ENCODE data around the gene FAM135A.

FAM135A gene

DNA sequence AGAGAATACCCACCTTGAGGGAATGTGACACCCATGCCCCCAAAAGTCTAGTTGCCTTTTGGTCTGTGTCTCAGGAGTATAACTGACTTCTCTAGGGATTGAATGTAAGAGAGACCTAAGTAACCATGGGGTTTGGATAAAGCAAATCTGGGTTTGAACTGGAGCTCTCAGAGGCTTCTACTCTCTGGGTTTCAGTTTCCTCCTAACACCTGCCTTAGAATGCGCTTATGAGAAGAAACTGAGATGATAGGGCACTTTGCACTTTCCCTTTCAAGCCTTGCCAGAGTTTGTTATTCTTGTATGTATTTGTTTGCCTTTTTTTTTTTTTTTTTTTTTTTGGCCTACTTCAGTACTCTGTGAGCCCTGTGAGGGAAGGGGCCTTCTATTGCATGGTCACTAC, 172.8 kb downstream of the FAM135A start:
- no peaks in the 10 kb centered on the region for H3K9me2 ChIP-seq (replicated peaks; ENCODE audit: insufficient read depth, low read length)
- no peak overlapping the region for H3K27ac ChIP-seq (ENCODE audit: low read length)
- no peaks in the 10 kb centered on the region for H3K36me3 ChIP-seq (replicated peaks; ENCODE audit: insufficient read depth, low read length)
- no peak overlapping the region for H3K4me3 ChIP-seq (ENCODE audit: low read length)
- peak overlapping the region; percentile 29; the same call in 1 of the 2 replicates for H3K4me2 ChIP-seq (ENCODE audit: low read depth, low read length)
- H3K4me1 ChIP-seq (ENCODE audit: low read length), result peaks cover 11% of the 10 kb centered on the region
- peaks cover 21% of the 10 kb centered on the region for H3K27me3 ChIP-seq (replicated peaks; ENCODE audit: insufficient read depth, low read length)
- DNase-seq, result peak; percentile 84
- H3K9me3 ChIP-seq (replicated peaks; ENCODE audit: insufficient read depth, low read length), result no peaks in the 10 kb centered on the region
- TF ChIP-seq EZH2 (optimal IDR thresholded peaks at IDR 0.05; ENCODE audit: low read depth, low read length) (no peak), EZH2phosphoT487 (IDR thresholded peaks at IDR 0.05; ENCODE audit: low read length) (no peak)
- TF ChIP-seq, protein P1, sequence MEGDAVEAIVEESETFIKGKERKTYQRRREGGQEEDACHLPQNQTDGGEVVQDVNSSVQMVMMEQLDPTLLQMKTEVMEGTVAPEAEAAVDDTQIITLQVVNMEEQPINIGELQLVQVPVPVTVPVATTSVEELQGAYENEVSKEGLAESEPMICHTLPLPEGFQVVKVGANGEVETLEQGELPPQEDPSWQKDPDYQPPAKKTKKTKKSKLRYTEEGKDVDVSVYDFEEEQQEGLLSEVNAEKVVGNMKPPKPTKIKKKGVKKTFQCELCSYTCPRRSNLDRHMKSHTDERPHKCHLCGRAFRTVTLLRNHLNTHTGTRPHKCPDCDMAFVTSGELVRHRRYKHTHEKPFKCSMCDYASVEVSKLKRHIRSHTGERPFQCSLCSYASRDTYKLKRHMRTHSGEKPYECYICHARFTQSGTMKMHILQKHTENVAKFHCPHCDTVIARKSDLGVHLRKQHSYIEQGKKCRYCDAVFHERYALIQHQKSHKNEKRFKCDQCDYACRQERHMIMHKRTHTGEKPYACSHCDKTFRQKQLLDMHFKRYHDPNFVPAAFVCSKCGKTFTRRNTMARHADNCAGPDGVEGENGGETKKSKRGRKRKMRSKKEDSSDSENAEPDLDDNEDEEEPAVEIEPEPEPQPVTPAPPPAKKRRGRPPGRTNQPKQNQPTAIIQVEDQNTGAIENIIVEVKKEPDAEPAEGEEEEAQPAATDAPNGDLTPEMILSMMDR (IDR thresholded peaks at IDR 0.05; ENCODE audit: low read length), result no peak
- H3K79me2 ChIP-seq (ENCODE audit: low read length), result no peaks in the 10 kb centered on the region
- peaks cover 3% of the 10 kb centered on the region; the same call in 1 of the 2 replicates for H4K20me1 ChIP-seq (ENCODE audit: insufficient read depth, low read length)
- peaks cover 3% of the 10 kb centered on the region; the same call in 1 of the 2 replicates for H3F3A ChIP-seq (ENCODE audit: insufficient read depth, low read length)
- H3K9ac ChIP-seq (ENCODE audit: low read length), result no peak overlapping the region
- no peak overlapping the region for H2AFZ ChIP-seq (ENCODE audit: low read length)

DNA sequence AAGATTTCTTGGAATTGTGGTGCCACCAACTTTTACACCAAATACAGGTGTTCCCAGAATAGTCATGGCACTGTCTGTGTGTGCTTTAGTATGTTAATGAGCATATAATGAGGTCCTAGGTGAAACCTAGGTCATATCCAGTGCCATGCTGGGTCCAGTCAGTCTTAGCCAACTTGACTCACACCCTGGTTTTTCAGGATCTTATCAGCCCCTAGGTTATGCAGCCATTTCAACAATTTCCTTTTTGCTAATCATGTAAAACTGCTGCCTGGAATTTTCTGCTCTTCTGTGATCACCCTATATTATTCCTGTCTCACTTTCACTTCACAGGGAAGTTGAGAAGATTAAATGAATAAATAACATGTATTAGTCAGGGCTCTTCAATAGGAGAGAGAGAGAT, 177.1 kb downstream of the FAM135A start:
- peaks cover 3% of the 10 kb centered on the region; the same call in 1 of the 2 replicates for H4K20me1 ChIP-seq (ENCODE audit: insufficient read depth, low read length)
- no peak overlapping the region for H3K27ac ChIP-seq (ENCODE audit: low read length)
- H3K79me2 ChIP-seq (ENCODE audit: low read length), result no peaks in the 10 kb centered on the region
- H3K4me2 ChIP-seq (ENCODE audit: low read depth, low read length), result no peak overlapping the region
- DNase-seq, result no peak
- peaks cover 10% of the 10 kb centered on the region for H3K4me1 ChIP-seq (ENCODE audit: low read length)
- H3F3A ChIP-seq (ENCODE audit: insufficient read depth, low read length), result peaks cover 3% of the 10 kb centered on the region; the same call in 1 of the 2 replicates
- no peaks in the 10 kb centered on the region for H3K36me3 ChIP-seq (replicated peaks; ENCODE audit: insufficient read depth, low read length)
- no peak overlapping the region for H2AFZ ChIP-seq (ENCODE audit: low read length)
- no peaks in the 10 kb centered on the region for H3K9me2 ChIP-seq (replicated peaks; ENCODE audit: insufficient read depth, low read length)
- no peak overlapping the region for H3K9ac ChIP-seq (ENCODE audit: low read length)
- H3K9me3 ChIP-seq (replicated peaks; ENCODE audit: insufficient read depth, low read length), result no peaks in the 10 kb centered on the region
- peaks cover 9% of the 10 kb centered on the region for H3K27me3 ChIP-seq (replicated peaks; ENCODE audit: insufficient read depth, low read length)
- TF ChIP-seq EZH2phosphoT487 (IDR thresholded peaks at IDR 0.05; ENCODE audit: low read length) (no peak), EZH2 (optimal IDR thresholded peaks at IDR 0.05; ENCODE audit: low read depth, low read length) (no peak)
- TF ChIP-seq, protein P1 (IDR thresholded peaks at IDR 0.05; ENCODE audit: low read length), result no peak
- no peak overlapping the region for H3K4me3 ChIP-seq (ENCODE audit: low read length)

DNA sequence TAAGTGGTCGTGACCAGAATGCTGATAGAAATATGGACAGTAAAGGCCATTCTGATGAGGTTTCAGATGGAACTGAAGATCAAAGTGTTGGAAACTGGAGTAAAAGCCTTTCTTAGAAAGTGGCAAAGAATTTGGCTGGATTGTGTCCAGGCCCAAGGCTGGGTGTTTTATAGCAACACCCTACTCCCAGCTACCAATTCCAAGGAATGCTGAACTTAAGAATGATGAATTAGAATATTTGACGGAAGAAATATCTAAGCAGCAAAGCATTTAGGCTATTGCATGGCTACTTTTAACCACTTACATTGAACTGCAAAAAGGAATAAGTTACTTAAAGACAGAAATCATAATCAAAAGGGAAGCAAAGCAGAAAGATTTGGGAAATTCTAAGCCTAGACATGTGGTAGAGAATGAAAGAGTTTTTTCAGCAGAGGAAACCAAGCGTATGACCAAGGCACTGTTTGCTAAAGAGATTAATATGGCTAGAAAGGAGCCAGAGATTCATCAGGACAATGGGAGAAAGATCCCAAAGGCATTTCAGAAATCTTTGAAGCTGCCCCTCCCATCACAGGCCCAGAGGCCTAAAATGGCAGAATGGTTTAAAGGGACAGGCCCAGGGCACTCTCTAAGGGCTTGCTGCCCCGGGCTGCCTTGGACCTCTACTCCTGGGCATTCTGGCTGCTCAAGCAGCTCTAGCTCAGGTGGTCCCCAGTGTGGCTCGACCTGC, 179.2 kb downstream of the FAM135A start:
- H2AFZ ChIP-seq (ENCODE audit: low read length), result no peak overlapping the region
- H3K79me2 ChIP-seq (ENCODE audit: low read length), result no peaks in the 10 kb centered on the region
- H4K20me1 ChIP-seq (ENCODE audit: insufficient read depth, low read length), result no peaks in the 10 kb centered on the region
- H3K27me3 ChIP-seq (replicated peaks; ENCODE audit: insufficient read depth, low read length), result peaks cover 4% of the 10 kb centered on the region
- no peak overlapping the region for H3K4me2 ChIP-seq (ENCODE audit: low read depth, low read length)
- H3K4me1 ChIP-seq (ENCODE audit: low read length), result no peaks in the 10 kb centered on the region
- no peak overlapping the region for H3K9ac ChIP-seq (ENCODE audit: low read length)
- TF ChIP-seq EZH2 (optimal IDR thresholded peaks at IDR 0.05; ENCODE audit: low read depth, low read length) (no peak), EZH2phosphoT487 (IDR thresholded peaks at IDR 0.05; ENCODE audit: low read length) (no peak)
- TF ChIP-seq, protein P1 (IDR thresholded peaks at IDR 0.05; ENCODE audit: low read length), result no peak
- no peak overlapping the region for H3K27ac ChIP-seq (ENCODE audit: low read length)
- DNase-seq, result no peak
- no peaks in the 10 kb centered on the region for H3K9me3 ChIP-seq (replicated peaks; ENCODE audit: insufficient read depth, low read length)
- no peaks in the 10 kb centered on the region for H3F3A ChIP-seq (ENCODE audit: insufficient read depth, low read length)
- H3K36me3 ChIP-seq (replicated peaks; ENCODE audit: insufficient read depth, low read length), result no peaks in the 10 kb centered on the region
- no peak overlapping the region for H3K4me3 ChIP-seq (ENCODE audit: low read length)
- H3K9me2 ChIP-seq (replicated peaks; ENCODE audit: insufficient read depth, low read length), result no peaks in the 10 kb centered on the region
